HG03571 (cell line): Measurements from ENCODE around the gene RALA.
"Not testable (repeated sequence)": the region's sequence is repeated elsewhere in the genome, so short reads cannot be mapped to it uniquely, and the experiment has no call there.

Experiments used
- ATAC-seq: cut with Tn5 transposase; IDR thresholded peaks from one replicate; pipeline ENCODE4 v1.9.1; 2021; ENCODE audit not compliant: unreplicated experiment

RALA gene

GRCh38 chr7:39721919-39722597, 98.7 kb downstream of the RALA start:
- ATAC-seq, result no peak

GRCh38 chr7:39727231-39728012, 104.0 kb downstream of the RALA start:
- no peak for ATAC-seq

- peak; percentile 93 for ATAC-seq
These were observed 109.7 kb downstream of the RALA start for GRCh38 chr7:39732837-39733804.

GRCh38 chr7:39733881-39734632, 110.7 kb downstream of the RALA start:
- no peak for ATAC-seq

DNA sequence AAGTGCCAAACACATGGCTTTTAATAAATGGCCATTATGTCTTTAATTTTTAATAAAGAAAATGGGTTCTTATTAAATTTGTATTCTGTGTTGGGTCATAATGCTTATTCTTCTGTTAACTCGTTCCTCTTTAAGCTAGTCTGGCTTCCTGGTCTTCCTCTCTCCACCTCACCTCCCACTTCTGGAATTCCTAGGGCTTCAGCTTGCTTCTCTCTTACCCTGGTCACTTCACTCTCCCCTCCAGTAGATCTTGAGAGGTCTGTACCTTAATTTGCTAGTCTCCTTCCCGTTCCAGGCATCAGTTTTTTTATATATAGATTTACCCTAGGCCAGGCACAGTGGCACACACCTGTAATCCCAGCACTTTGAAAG, 111.2 kb downstream of the RALA start:
- ATAC-seq, result no peak

DNA sequence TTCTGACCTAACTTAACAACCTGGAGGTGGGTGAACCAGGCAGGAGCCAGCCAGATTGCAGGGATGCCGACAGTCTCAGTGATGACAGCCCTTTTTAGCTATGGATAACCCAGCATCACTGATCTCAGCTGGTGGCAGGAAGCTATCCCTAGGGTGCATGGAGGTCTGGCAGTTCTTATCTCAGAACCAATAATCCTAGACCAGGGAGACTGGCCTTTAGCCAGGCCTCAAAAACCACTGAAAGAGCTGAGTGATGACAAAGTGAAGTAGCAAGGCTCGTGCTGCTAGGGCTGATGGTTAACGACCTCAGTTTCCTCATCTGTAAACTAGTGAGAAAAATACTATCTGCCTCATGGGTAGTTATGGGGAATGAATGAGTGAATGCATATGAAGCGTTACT, 112.5 kb downstream of the RALA start:
- no peak for ATAC-seq

GRCh38 chr7:39741942-39742623, 118.7 kb downstream of the RALA start:
- ATAC-seq, result no peak

DNA sequence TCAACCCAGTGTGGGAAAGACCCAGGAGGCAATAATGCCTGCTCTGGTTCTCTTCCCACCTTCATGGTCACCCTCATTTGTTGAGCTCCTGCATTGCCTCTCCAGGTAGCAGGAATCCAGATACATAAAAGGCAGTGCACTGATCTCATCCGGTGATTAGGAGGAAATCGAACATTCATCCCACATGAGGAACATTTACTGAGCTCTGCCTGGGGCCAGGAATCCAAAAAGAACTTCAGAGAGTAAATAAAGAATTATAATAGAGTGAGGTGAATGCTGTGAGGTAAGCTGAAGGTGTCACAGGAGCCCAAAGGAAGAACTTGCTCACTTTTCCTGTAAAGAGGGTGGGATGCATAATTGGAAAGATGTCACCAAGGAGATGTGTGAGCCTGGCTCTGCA, 121.2 kb downstream of the RALA start:
- no peak for ATAC-seq

- ATAC-seq, result no peak
These were observed 121.9 kb downstream of the RALA start for GRCh38 chr7:39745320-39745719.

GRCh38 chr7:39746103-39746819, 122.9 kb downstream of the RALA start:
- ATAC-seq, result no peak

DNA sequence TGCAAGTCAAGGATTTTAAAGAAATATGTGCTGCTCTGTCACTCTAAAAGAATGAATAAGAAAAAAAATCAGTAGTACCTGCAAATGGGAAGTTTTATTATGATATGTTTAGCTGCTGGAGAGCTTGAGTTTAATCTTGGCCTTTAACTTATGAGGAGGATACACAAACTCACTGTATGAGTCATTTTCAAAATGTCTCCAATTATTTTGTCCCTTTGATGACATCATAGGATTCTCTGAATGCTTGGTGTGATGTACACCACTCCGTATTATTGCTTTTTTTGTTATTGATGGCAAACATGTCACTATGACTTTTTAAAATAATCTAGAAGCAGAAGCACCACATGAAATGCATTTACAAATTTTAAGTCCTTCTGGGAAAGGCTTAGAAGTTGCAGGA, 125.8 kb downstream of the RALA start:
- ATAC-seq, result no peak

GRCh38 chr7:39749717-39750116, 126.3 kb downstream of the RALA start:
- ATAC-seq, result no peak

DNA sequence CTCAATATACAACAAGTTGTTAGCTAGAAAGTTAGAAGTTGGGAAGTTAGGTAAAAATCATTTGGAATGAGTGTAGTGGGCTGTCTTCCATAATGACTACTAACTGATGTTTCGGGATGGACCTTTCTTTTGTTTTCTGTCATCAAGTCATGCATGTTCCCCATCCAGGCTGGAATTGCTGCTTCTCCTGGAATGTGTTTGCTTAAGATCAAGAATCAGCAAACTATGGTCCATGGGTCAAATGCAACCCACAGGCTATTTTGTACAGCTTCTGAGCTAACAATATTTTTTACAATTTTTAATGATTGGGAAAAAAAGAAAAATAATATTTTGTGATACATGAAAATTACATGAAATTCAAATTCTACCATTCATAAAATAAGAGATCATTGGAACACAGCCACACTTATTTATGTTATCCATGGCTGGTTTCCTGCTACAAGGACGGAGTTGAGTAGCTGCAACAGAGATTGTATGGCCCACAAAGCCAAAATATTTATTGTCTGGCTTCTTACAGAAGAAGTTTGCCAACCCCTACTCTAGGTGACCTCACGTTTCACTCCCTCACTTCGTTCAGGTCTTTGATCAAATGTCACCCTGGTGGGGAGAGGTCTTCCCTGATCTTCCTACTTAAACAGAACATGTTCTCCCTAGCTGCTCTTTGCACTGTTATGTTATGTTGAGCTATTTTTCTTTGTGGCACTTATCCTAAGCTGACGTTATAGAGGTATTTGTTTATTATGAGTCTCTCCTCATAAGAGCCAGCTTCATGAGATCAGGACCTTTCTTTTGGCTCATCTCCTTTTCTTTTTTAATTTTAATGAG, 127.1 kb downstream of the RALA start:
- ATAC-seq, result no peak

- ATAC-seq, result not testable (repeated sequence)
These were observed 129.9 kb downstream of the RALA start for GRCh38 chr7:39753237-39753636.

DNA sequence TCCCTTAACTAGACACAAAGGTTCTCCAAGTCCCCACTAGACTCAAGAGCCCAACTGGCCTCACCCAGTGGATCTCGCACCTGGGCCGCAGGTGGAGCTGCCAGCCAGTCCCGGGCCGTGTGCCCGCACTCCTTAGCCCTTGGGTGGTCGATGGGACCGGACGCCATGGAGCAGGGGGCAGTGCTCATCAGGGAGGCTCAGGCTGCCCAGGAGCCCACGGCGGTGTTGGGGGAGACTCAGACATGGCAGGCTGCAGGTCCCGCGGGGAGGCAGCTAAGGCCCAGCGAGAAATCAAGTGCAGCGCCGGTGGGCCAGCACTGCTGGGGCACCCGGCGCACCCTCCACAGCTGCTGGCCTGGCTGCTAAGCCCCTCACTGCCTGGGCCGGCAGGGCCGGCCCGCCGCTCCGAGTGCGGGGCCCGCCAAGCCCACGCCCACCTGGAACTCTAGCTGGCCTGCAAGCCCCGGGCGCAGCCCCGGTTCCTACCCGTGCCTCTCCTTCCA, 130.5 kb downstream of the RALA start:
- ATAC-seq, result no peak

- ATAC-seq, result no peak
These were observed 131.2 kb downstream of the RALA start for GRCh38 chr7:39754326-39755120.

DNA sequence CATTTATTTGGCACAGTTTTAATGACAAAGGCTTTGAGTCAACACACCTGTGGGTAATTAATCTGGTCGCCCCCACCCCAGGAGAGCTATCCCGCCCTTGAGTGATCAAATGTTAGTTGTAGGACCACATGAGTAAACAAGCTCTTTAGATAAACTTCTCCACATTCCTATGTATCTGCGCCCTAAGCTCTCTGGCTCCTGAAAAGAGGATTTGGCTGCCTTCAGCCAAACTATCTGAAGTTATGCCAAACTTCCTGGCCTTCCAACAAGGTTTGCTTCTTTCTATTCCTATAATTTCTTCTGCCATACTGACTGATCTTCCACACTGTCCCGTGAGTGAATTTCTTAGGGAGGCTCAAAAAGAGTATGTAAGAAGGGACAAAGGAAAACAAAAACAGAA, 134.2 kb downstream of the RALA start:
- ATAC-seq, result no peak
